Measurements from ENCODE around the gene PODN. TPM values are rescaled to one million over a fixed set of nuclear protein-coding genes. Genes with fewer than 3 reads are reported as not detected.

Gene PODN
- total and polyA plus RNA-seq, 3 donors from 2014 or later, result 69.3 to 104 (median 87.5) TPM

DNA sequence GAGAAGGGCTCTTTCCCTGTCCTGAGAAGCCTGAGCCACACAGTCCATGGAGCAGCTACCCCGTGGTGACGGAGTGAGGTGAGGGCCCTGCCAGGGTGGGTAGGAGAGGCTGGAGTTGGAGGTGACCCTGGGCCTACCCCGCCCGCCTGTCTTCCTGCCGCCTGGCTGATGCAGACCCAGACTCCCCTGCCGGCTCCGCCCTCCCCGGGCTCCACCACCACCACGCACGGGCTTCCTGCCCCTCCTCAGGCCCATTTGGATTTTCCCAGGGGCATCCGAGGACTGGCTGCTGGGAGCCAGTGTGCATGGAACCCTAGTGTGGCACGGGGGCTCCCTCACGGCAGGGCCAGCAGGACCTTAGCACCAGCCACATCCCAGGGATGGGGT lies 32.5 kb downstream of the PODN start:
- Histone ChIP-seq H3K27ac (no peak overlapping the region), H3K36me3 (ENCODE audit: low read depth, missing control alignments) (no peaks in the 10 kb centered on the region)
- no peak for TF ChIP-seq POLR2A (IDR thresholded peaks at IDR 0.05)
- TF ChIP-seq, protein P1, sequence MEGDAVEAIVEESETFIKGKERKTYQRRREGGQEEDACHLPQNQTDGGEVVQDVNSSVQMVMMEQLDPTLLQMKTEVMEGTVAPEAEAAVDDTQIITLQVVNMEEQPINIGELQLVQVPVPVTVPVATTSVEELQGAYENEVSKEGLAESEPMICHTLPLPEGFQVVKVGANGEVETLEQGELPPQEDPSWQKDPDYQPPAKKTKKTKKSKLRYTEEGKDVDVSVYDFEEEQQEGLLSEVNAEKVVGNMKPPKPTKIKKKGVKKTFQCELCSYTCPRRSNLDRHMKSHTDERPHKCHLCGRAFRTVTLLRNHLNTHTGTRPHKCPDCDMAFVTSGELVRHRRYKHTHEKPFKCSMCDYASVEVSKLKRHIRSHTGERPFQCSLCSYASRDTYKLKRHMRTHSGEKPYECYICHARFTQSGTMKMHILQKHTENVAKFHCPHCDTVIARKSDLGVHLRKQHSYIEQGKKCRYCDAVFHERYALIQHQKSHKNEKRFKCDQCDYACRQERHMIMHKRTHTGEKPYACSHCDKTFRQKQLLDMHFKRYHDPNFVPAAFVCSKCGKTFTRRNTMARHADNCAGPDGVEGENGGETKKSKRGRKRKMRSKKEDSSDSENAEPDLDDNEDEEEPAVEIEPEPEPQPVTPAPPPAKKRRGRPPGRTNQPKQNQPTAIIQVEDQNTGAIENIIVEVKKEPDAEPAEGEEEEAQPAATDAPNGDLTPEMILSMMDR (IDR thresholded peaks at IDR 0.05), result no peak

DNA sequence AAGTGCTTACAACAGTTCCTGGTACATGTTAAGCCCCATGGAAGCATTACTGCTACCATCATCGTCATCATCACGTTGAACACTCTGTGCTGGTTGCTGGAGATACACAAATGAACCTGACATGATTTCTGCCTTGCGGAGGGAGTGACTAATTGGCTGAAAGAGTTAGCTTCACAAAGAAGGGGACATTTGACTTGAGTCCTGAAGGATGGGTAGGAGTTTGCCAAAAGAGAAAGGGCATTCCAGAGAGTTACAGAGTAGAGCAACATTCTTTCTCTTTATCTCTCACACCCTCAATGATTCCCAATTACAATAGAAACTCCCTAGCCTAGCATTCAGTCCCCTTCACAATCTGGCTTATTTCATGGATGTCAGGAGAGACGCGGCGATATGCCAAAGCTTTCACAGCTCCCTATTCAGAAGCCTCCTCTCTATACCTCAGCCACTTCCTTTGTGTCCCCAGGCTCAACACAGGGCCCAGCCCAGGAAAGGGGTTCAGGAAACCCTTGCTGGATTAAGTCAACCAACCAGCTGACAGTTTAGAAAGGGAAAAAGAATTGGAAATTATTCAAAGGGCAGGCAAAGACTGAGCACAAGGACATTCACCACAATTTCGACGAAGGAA lies 42.4 kb downstream of the PODN start:
- intact Hi-C loops (cut with DNase I; ENCODE audit: low total_unique reads), result no loop called here
- no peak overlapping the region for H3K4me3 ChIP-seq
- DNase-seq, result no peak
- 70 to 72% methylated on average over 8 of the region's 8 CpGs for WGBS, 2 donors
- H3K9me3 ChIP-seq, result no peaks in the 10 kb centered on the region
- no peak for TF ChIP-seq POLR2A (IDR thresholded peaks at IDR 0.05)
- TF ChIP-seq, protein P1 (IDR thresholded peaks at IDR 0.05), result no peak
- H3K36me3 ChIP-seq (ENCODE audit: low read depth, missing control alignments), result no peaks in the 10 kb centered on the region
- H3K4me1 ChIP-seq, result peaks cover 1% of the 10 kb centered on the region
- no peaks in the 10 kb centered on the region for H3K27me3 ChIP-seq
- H3K27ac ChIP-seq, result no peak overlapping the region

More for the DNA sequence above, 32.5 kb downstream of the PODN start:
- Histone ChIP-seq H3K9me3 (no peaks in the 10 kb centered on the region), H3K27me3 (no peaks in the 10 kb centered on the region), H3K4me1 (no peaks in the 10 kb centered on the region), H3K4me3 (no peak overlapping the region)
- DNase-seq, result no peak
- WGBS, 2 donors, result 41 to 58% methylated on average over 7 to 13 of the region's 13 CpGs
- intact Hi-C loops (cut with DNase I; ENCODE audit: low total_unique reads), result no loop called here

GRCh38 chr1:53107090-53107489 lies 45.1 kb downstream of the PODN start:
- 90 to 94% methylated on average over 7 of the region's 7 CpGs for WGBS, 2 donors

GRCh38 chr1:53107570-53108322 lies 45.7 kb downstream of the PODN start:
- 76 to 77% methylated on average over 15 of the region's 15 CpGs for WGBS, 2 donors
- Histone ChIP-seq H3K4me3 (no peak overlapping the region), H3K27me3 (no peaks in the 10 kb centered on the region), H3K36me3 (ENCODE audit: low read depth, missing control alignments) (no peaks in the 10 kb centered on the region), H3K4me1 (peaks cover 15% of the 10 kb centered on the region), H3K9me3 (no peaks in the 10 kb centered on the region), H3K27ac (no peak overlapping the region)
- no peak for DNase-seq
- intact Hi-C loops (cut with DNase I; ENCODE audit: low total_unique reads), result no loop called here
- no peak for TF ChIP-seq POLR2A (IDR thresholded peaks at IDR 0.05)
- TF ChIP-seq, protein P1 (IDR thresholded peaks at IDR 0.05), result no peak

More at GRCh38 chr1:53107090-53107489, 45.1 kb downstream of the PODN start:
- H3K4me1 ChIP-seq, result peaks cover 15% of the 10 kb centered on the region
- H3K27me3 ChIP-seq, result no peaks in the 10 kb centered on the region
- DNase-seq, result no peak
- TF ChIP-seq, protein P1 (IDR thresholded peaks at IDR 0.05), result no peak
- TF ChIP-seq POLR2A (IDR thresholded peaks at IDR 0.05), result no peak
- H3K4me3 ChIP-seq, result no peak overlapping the region
- no peaks in the 10 kb centered on the region for H3K9me3 ChIP-seq
- H3K27ac ChIP-seq, result no peak overlapping the region
- H3K36me3 ChIP-seq (ENCODE audit: low read depth, missing control alignments), result no peaks in the 10 kb centered on the region
- intact Hi-C loops (cut with DNase I; ENCODE audit: low total_unique reads), result no loop called here
